Trophoblast cell (in vitro differentiated cells and primary cell): ENCODE measurements around the gene SHKBP1.

Experiments
- DNase-seq, 2 donors: peaks; one replicate each; pipeline ENCODE4 v3.0.0-alpha.2; 2016
- H2AFZ ChIP-seq: 2 replicates; pipeline ENCODE4 v1.6.1; 2013; ENCODE audit warnings: low read length, moderate library complexity, mild to moderate bottlenecking; ENCODE audit not compliant: insufficient read depth, poor library complexity
- H2AK5ac ChIP-seq: 2 replicates; pipeline ENCODE4 v1.6.1; 2013; ENCODE audit warnings: mild to moderate bottlenecking, low read length
- H2BK120ac ChIP-seq: 2 replicates; pipeline ENCODE4 v1.6.1; 2013; ENCODE audit warnings: low read length, mild to moderate bottlenecking, moderate library complexity; ENCODE audit not compliant: insufficient read depth, poor library complexity
- H2BK12ac ChIP-seq: 2 replicates; pipeline ENCODE4 v1.6.1; 2013; ENCODE audit warnings: mild to moderate bottlenecking, low read length, moderate library complexity
- H2BK5ac ChIP-seq: 2 replicates; pipeline ENCODE4 v1.6.1; 2013; ENCODE audit warnings: low read length, low read depth, moderate library complexity, mild to moderate bottlenecking; ENCODE audit not compliant: poor library complexity
- H3K14ac ChIP-seq: 2 replicates; pipeline ENCODE4 v1.6.1; 2013; ENCODE audit warnings: mild to moderate bottlenecking, low read length
- H3K18ac ChIP-seq: 2 replicates; pipeline ENCODE4 v1.6.1; 2013; ENCODE audit warnings: mild to moderate bottlenecking, low read length
- H3K23ac ChIP-seq: 2 replicates; pipeline ENCODE4 v1.6.1; 2013; ENCODE audit warnings: low read length
- H3K27ac ChIP-seq: 2 replicates; pipeline ENCODE4 v1.5.1; 2013; ENCODE audit warnings: low read depth, mild to moderate bottlenecking, inconsistent platforms, low read length, moderate library complexity
- H3K27me3 ChIP-seq: 2 replicates; pipeline ENCODE4 v1.6.1; 2013; ENCODE audit warnings: inconsistent platforms, mild to moderate bottlenecking, low read length, moderate library complexity; ENCODE audit not compliant: insufficient read depth
- H3K36me3 ChIP-seq, 2 experiments: 1 replicate in 1 of 2; 2 replicates in 1 of 2; pipeline ENCODE4 v1.6.1; 2013; ENCODE audit warnings: low read length in 2 of 2, mild to moderate bottlenecking in 2 of 2, moderate library complexity in 1 of 2; ENCODE audit not compliant: insufficient read depth in 2 of 2, control insufficient read depth in 1 of 2
- H3K4ac ChIP-seq: 2 replicates; pipeline ENCODE4 v1.6.1; 2013; ENCODE audit warnings: low read depth, mild to moderate bottlenecking, low read length, moderate library complexity
- H3K4me1 ChIP-seq, 2 experiments: 1 replicate in 1 of 2; 2 replicates in 1 of 2; pipeline ENCODE4 v1.6.1; 2013; ENCODE audit warnings: low read length in 2 of 2, mild to moderate bottlenecking in 2 of 2, moderate library complexity in 1 of 2; ENCODE audit not compliant: insufficient read depth in 2 of 2, control insufficient read depth in 1 of 2
- H3K4me2 ChIP-seq: 2 replicates; pipeline ENCODE4 v1.6.1; 2013; ENCODE audit warnings: inconsistent platforms, mild to moderate bottlenecking, low read length, moderate library complexity
- H3K4me3 ChIP-seq: 2 replicates; pipeline ENCODE4 v1.5.1; 2013; ENCODE audit warnings: mild to moderate bottlenecking, low read depth, low read length, inconsistent platforms
- H3K79me1 ChIP-seq: one replicate; pipeline ENCODE4 v1.6.1; 2013; ENCODE audit warnings: low read length
- H3K79me2 ChIP-seq: 2 replicates; pipeline ENCODE4 v1.6.1; 2013; ENCODE audit warnings: low read length, mild to moderate bottlenecking; ENCODE audit not compliant: control insufficient read depth, insufficient read depth, poor library complexity
- H3K9ac ChIP-seq: 2 replicates; pipeline ENCODE4 v1.6.1; 2013; ENCODE audit warnings: mild to moderate bottlenecking, low read length
- H3K9me3 ChIP-seq: 2 replicates; pipeline ENCODE4 v1.6.1; 2013; ENCODE audit warnings: low read depth, mild to moderate bottlenecking, control low read depth, inconsistent platforms, low read length; ENCODE audit not compliant: insufficient read depth
- H4K12ac ChIP-seq: 2 replicates; pipeline ENCODE4 v1.6.1; 2013; ENCODE audit warnings: low read depth, mild to moderate bottlenecking, low read length, moderate library complexity
- H4K8ac ChIP-seq: 2 replicates; pipeline ENCODE4 v1.6.1; 2013; ENCODE audit warnings: low read depth, mild to moderate bottlenecking, low read length, moderate library complexity
- H4K91ac ChIP-seq: one replicate; pipeline ENCODE4 v1.6.1; 2013; ENCODE audit warnings: low read depth, mild to moderate bottlenecking, low read length, moderate library complexity
- WGBS: extraction: QIAGEN DNeasy Blood & Tissue Kit; methylation state at CpG from one replicate; pipeline ENCODE4 v1.1.7; 2013; ENCODE audit warnings: missing lambda C conversion rate; ENCODE audit not compliant: insufficient read length, insufficient coverage; ENCODE audit errors: extremely low coverage; 5-methylcytosine and 5-hydroxymethylcytosine counted together

Gene SHKBP1

GRCh38 chr19:40582467-40582866 is 5.8 kb downstream of the SHKBP1 start:
- no peak overlapping the region for H3K14ac ChIP-seq
- H2BK12ac ChIP-seq: no peak overlapping the region
- H3K9me3 ChIP-seq: peaks cover 2% of the 10 kb centered on the region
- H3K4me3 ChIP-seq: no peak overlapping the region
- peaks cover 1 to 4% of the 10 kb centered on the region in 2 experiments for H3K4me1 ChIP-seq
- no peak overlapping the region for H2BK120ac ChIP-seq
- no peak overlapping the region for H4K91ac ChIP-seq
- no peak overlapping the region for H3K4me2 ChIP-seq
- H2AK5ac ChIP-seq: no peak overlapping the region
- H3K27ac ChIP-seq: no peak overlapping the region
- no peak overlapping the region for H3K23ac ChIP-seq
- DNase-seq: no peak
- WGBS: no CpG with 5 or more reads among the region's 2 CpGs
- H3K9ac ChIP-seq: no peak overlapping the region
- no peaks in the 10 kb centered on the region for H3K79me2 ChIP-seq
- H3K36me3 ChIP-seq: peaks cover 41% of the 10 kb centered on the region in 2 experiments
- H3K79me1 ChIP-seq: no peaks in the 10 kb centered on the region
- no peak overlapping the region for H2BK5ac ChIP-seq
- no peaks in the 10 kb centered on the region for H3K27me3 ChIP-seq
- no peak overlapping the region for H3K4ac ChIP-seq
- H4K8ac ChIP-seq: no peak overlapping the region
- H3K18ac ChIP-seq: no peak overlapping the region
- no peak overlapping the region for H4K12ac ChIP-seq
- no peak overlapping the region for H2AFZ ChIP-seq

- Histone ChIP-seq H3K27ac (no peak overlapping the region), H3K79me1 (no peaks in the 10 kb centered on the region), H3K18ac (no peak overlapping the region), H2BK120ac (no peak overlapping the region), H3K14ac (no peak overlapping the region), H3K27me3 (no peaks in the 10 kb centered on the region), H3K23ac (no peak overlapping the region), H4K91ac (no peak overlapping the region), H2AK5ac (no peak overlapping the region), H3K9ac (no peak overlapping the region), H4K12ac (no peak overlapping the region), H3K4me2 (no peak overlapping the region), H3K79me2 (no peaks in the 10 kb centered on the region), H2BK12ac (no peak overlapping the region), H3K4me1 (peaks cover 0 to 4% of the 10 kb centered on the region in 2 experiments), H3K4me3 (no peak overlapping the region), H2BK5ac (no peak overlapping the region), H3K4ac (no peak overlapping the region), H3K36me3 (peaks cover 42% of the 10 kb centered on the region in 2 experiments), H4K8ac (no peak overlapping the region), H2AFZ (no peak overlapping the region), H3K9me3 (peaks cover 2% of the 10 kb centered on the region)
- WGBS: no CpG with 5 or more reads among the region's 14 CpGs
- DNase-seq: no peak
These were observed 6.6 kb downstream of the SHKBP1 start for GRCh38 chr19:40583283-40583682.

DNA sequence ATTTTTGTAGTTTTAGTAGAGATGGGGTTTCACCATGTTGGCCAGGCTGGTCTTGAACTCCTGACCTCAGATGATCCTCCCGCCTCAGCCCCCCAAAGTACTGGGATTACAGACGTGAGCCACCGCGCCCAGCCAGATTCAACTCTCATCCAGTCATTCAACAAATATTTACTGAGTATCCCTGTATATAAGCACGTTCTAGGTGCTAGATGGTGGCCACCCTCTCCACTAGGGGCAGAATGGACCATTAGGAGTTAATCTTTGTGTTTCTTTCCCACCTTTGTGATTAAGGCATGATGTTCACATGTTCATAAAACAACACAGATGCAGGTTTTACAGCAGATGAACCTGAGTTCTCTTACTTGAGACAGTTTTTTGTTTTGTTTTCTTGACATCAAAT is 7.3 kb downstream of the SHKBP1 start:
- H3K79me2 ChIP-seq: no peaks in the 10 kb centered on the region
- H3K9me3 ChIP-seq: peaks cover 2% of the 10 kb centered on the region
- no peak overlapping the region for H2BK5ac ChIP-seq
- no peaks in the 10 kb centered on the region for H3K27me3 ChIP-seq
- H2BK12ac ChIP-seq: no peak overlapping the region
- H3K9ac ChIP-seq: no peak overlapping the region
- no peak overlapping the region for H3K18ac ChIP-seq
- no peak overlapping the region for H3K27ac ChIP-seq
- H4K12ac ChIP-seq: no peak overlapping the region
- H3K79me1 ChIP-seq: no peaks in the 10 kb centered on the region
- H2AK5ac ChIP-seq: no peak overlapping the region
- H4K8ac ChIP-seq: no peak overlapping the region
- no peak overlapping the region for H4K91ac ChIP-seq
- no peak overlapping the region for H3K14ac ChIP-seq
- peak in 1 of 2 donors; percentile 42 for DNase-seq
- WGBS: no CpG with 5 or more reads among the region's 5 CpGs
- H3K4me2 ChIP-seq: no peak overlapping the region
- H2AFZ ChIP-seq: no peak overlapping the region
- H3K36me3 ChIP-seq: peaks cover 42 to 47% of the 10 kb centered on the region in 2 experiments
- no peak overlapping the region for H2BK120ac ChIP-seq
- peaks cover 0 to 3% of the 10 kb centered on the region in 2 experiments for H3K4me1 ChIP-seq
- no peak overlapping the region for H3K23ac ChIP-seq
- H3K4ac ChIP-seq: no peak overlapping the region
- H3K4me3 ChIP-seq: no peak overlapping the region

- H3K9me3 ChIP-seq: peaks cover 2% of the 10 kb centered on the region
- no peaks in the 10 kb centered on the region for H3K79me1 ChIP-seq
- no peak overlapping the region for H3K23ac ChIP-seq
- no peak overlapping the region for H4K91ac ChIP-seq
- no peak overlapping the region for H3K27ac ChIP-seq
- no peaks in the 10 kb centered on the region for H3K27me3 ChIP-seq
- H4K8ac ChIP-seq: no peak overlapping the region
- H2AFZ ChIP-seq: no peak overlapping the region
- H3K4me3 ChIP-seq: no peak overlapping the region
- H3K4ac ChIP-seq: no peak overlapping the region
- no peak overlapping the region for H4K12ac ChIP-seq
- no CpG with 5 or more reads among the region's 11 CpGs for WGBS
- no peak overlapping the region for H2BK12ac ChIP-seq
- peak; percentile 91 to 95 for DNase-seq
- no peak overlapping the region for H3K4me2 ChIP-seq
- no peak overlapping the region for H2AK5ac ChIP-seq
- H3K36me3 ChIP-seq: peaks cover 36 to 49% of the 10 kb centered on the region in 2 experiments
- H3K14ac ChIP-seq: no peak overlapping the region
- no peak overlapping the region for H2BK5ac ChIP-seq
- H2BK120ac ChIP-seq: no peak overlapping the region
- H3K9ac ChIP-seq: no peak overlapping the region
- H3K4me1 ChIP-seq: peaks cover 0 to 3% of the 10 kb centered on the region in 2 experiments
- no peaks in the 10 kb centered on the region for H3K79me2 ChIP-seq
- H3K18ac ChIP-seq: no peak overlapping the region
These were observed 8.7 kb downstream of the SHKBP1 start for GRCh38 chr19:40585241-40585981.
